Memory B cell (primary cell): ENCODE results near the gene SPTBN5.

ENCODE experiments used
- ATAC-seq: fragments of 150-1000 bp; cut with Tn5 transposase; 2 replicates; pipeline ENCODE4 v1.10.0; 2021; ENCODE audit warnings: low read depth, mild to moderate bottlenecking, moderate library complexity
- DNase-seq, 2 donors: peaks; one replicate each; pipeline ENCODE4 v3.0.0; 2022; ENCODE audit warnings: low spot score in 2 of 2
- H3K27ac Mint-ChIP-seq: one replicate; pipeline ENCODE4 v1.8.0; 2022; ENCODE audit warnings: mild to moderate bottlenecking, moderate library complexity, mixed read lengths
- H3K27me3 Mint-ChIP-seq: one replicate; pipeline ENCODE4 v1.8.0; 2022; ENCODE audit warnings: mixed read lengths
- H3K36me3 Mint-ChIP-seq: one replicate; pipeline ENCODE4 v1.8.0; 2022; ENCODE audit warnings: mild to moderate bottlenecking, mixed read lengths
- H3K4me1 Mint-ChIP-seq: one replicate; pipeline ENCODE4 v1.8.0; 2022; ENCODE audit warnings: mixed read lengths
- H3K4me3 Mint-ChIP-seq: one replicate; pipeline ENCODE4 v1.8.0; 2022; ENCODE audit warnings: mild to moderate bottlenecking, moderate library complexity, mixed read lengths
- H3K9me3 Mint-ChIP-seq: one replicate; pipeline ENCODE4 v1.8.0; 2022; ENCODE audit warnings: mixed read lengths

SPTBN5 gene

GRCh38 chr15:41919201-41919820 is 25.5 kb upstream of the SPTBN5 start:
- ATAC-seq = no peak
- peaks cover 7% of the 10 kb centered on the region for H3K36me3 Mint-ChIP-seq
- no peak overlapping the region for H3K27ac Mint-ChIP-seq
- H3K27me3 Mint-ChIP-seq = no peaks in the 10 kb centered on the region
- DNase-seq = no peak
- no peak overlapping the region for H3K4me3 Mint-ChIP-seq
- H3K9me3 Mint-ChIP-seq = no peaks in the 10 kb centered on the region
- H3K4me1 Mint-ChIP-seq = peaks cover 4% of the 10 kb centered on the region

GRCh38 chr15:41918506-41919126 is 24.8 kb upstream of the SPTBN5 start:
- no peaks in the 10 kb centered on the region for H3K9me3 Mint-ChIP-seq
- H3K36me3 Mint-ChIP-seq = peaks cover 7% of the 10 kb centered on the region
- DNase-seq = no peak
- H3K27me3 Mint-ChIP-seq = no peaks in the 10 kb centered on the region
- no peak for ATAC-seq
- peaks cover 2% of the 10 kb centered on the region for H3K4me1 Mint-ChIP-seq
- no peak overlapping the region for H3K27ac Mint-ChIP-seq
- H3K4me3 Mint-ChIP-seq = no peak overlapping the region

GRCh38 chr15:41917767-41918430 is 24.0 kb upstream of the SPTBN5 start:
- Mint-ChIP-seq H3K4me1 (no peaks in the 10 kb centered on the region), H3K36me3 (peaks cover 7% of the 10 kb centered on the region), H3K9me3 (no peaks in the 10 kb centered on the region), H3K4me3 (no peak overlapping the region), H3K27ac (no peak overlapping the region), H3K27me3 (no peaks in the 10 kb centered on the region)
- ATAC-seq (no peak), DNase-seq (no peak)

GRCh38 chr15:41915255-41915994 is 21.6 kb upstream of the SPTBN5 start:
- Mint-ChIP-seq H3K4me3 (no peak overlapping the region), H3K27ac (no peak overlapping the region), H3K4me1 (no peaks in the 10 kb centered on the region), H3K27me3 (no peaks in the 10 kb centered on the region), H3K36me3 (peaks cover 4% of the 10 kb centered on the region), H3K9me3 (no peaks in the 10 kb centered on the region)
- ATAC-seq (no peak), DNase-seq (no peak)

- Mint-ChIP-seq H3K36me3 (peaks cover 8% of the 10 kb centered on the region), H3K4me1 (peaks cover 3% of the 10 kb centered on the region), H3K9me3 (no peaks in the 10 kb centered on the region), H3K4me3 (no peak overlapping the region), H3K27ac (no peak overlapping the region), H3K27me3 (no peaks in the 10 kb centered on the region)
- DNase-seq (no peak), ATAC-seq (no peak)
Observed at GRCh38 chr15:41914411-41914810, 20.6 kb upstream of the SPTBN5 start.

GRCh38 chr15:41913256-41913655 is 19.4 kb upstream of the SPTBN5 start:
- Mint-ChIP-seq H3K9me3 (no peaks in the 10 kb centered on the region), H3K27me3 (no peaks in the 10 kb centered on the region), H3K4me1 (peaks cover 3% of the 10 kb centered on the region), H3K36me3 (peaks cover 7% of the 10 kb centered on the region), H3K27ac (no peak overlapping the region), H3K4me3 (no peak overlapping the region)
- no peak for ATAC-seq
- no peak for DNase-seq

- H3K4me1 Mint-ChIP-seq = peaks cover 3% of the 10 kb centered on the region
- ATAC-seq = no peak
- no peak overlapping the region for H3K27ac Mint-ChIP-seq
Observed at GRCh38 chr15:41911691-41912345, 18.0 kb upstream of the SPTBN5 start.

GRCh38 chr15:41908736-41909461 is 15.0 kb upstream of the SPTBN5 start:
- H3K36me3 Mint-ChIP-seq = peaks cover 19% of the 10 kb centered on the region
- DNase-seq = no peak
- H3K4me1 Mint-ChIP-seq = peaks cover 9% of the 10 kb centered on the region
- ATAC-seq = no peak
- peaks cover 4% of the 10 kb centered on the region for H3K9me3 Mint-ChIP-seq
- no peak overlapping the region for H3K27ac Mint-ChIP-seq
- no peak overlapping the region for H3K4me3 Mint-ChIP-seq
- H3K27me3 Mint-ChIP-seq = no peaks in the 10 kb centered on the region

More at GRCh38 chr15:41911691-41912345, 18.0 kb upstream of the SPTBN5 start:
- H3K9me3 Mint-ChIP-seq = no peaks in the 10 kb centered on the region
- DNase-seq = no peak
- H3K4me3 Mint-ChIP-seq = no peak overlapping the region
- no peaks in the 10 kb centered on the region for H3K27me3 Mint-ChIP-seq
- H3K36me3 Mint-ChIP-seq = peaks cover 15% of the 10 kb centered on the region

- H3K9me3 Mint-ChIP-seq = peaks cover 4% of the 10 kb centered on the region
- H3K4me1 Mint-ChIP-seq = peaks cover 9% of the 10 kb centered on the region
- H3K36me3 Mint-ChIP-seq = peaks cover 19% of the 10 kb centered on the region
- H3K27ac Mint-ChIP-seq = no peak overlapping the region
- H3K4me3 Mint-ChIP-seq = no peak overlapping the region
- ATAC-seq = no peak
- no peak for DNase-seq
- no peaks in the 10 kb centered on the region for H3K27me3 Mint-ChIP-seq
Observed at GRCh38 chr15:41907141-41907540, 13.3 kb upstream of the SPTBN5 start.

- Mint-ChIP-seq H3K27ac (no peak overlapping the region), H3K36me3 (peaks cover 19% of the 10 kb centered on the region), H3K4me1 (peaks cover 9% of the 10 kb centered on the region), H3K27me3 (no peaks in the 10 kb centered on the region), H3K9me3 (peaks cover 4% of the 10 kb centered on the region), H3K4me3 (no peak overlapping the region)
- no peak for ATAC-seq
- DNase-seq = no peak
Observed at GRCh38 chr15:41906608-41907007, 12.8 kb upstream of the SPTBN5 start.

- no peak for ATAC-seq
- peaks cover 4% of the 10 kb centered on the region for H3K9me3 Mint-ChIP-seq
- peaks cover 9% of the 10 kb centered on the region for H3K4me1 Mint-ChIP-seq
- no peaks in the 10 kb centered on the region for H3K27me3 Mint-ChIP-seq
- no peak overlapping the region for H3K4me3 Mint-ChIP-seq
- DNase-seq = no peak
- peaks cover 19% of the 10 kb centered on the region for H3K36me3 Mint-ChIP-seq
- no peak overlapping the region for H3K27ac Mint-ChIP-seq
Observed at GRCh38 chr15:41905036-41905793, 11.4 kb upstream of the SPTBN5 start.

- no peak overlapping the region for H3K27ac Mint-ChIP-seq
- peaks cover 6% of the 10 kb centered on the region for H3K4me1 Mint-ChIP-seq
- ATAC-seq = peak; percentile 96
- no peak overlapping the region for H3K4me3 Mint-ChIP-seq
- H3K27me3 Mint-ChIP-seq = no peaks in the 10 kb centered on the region
- peak; percentile 73 to 76 for DNase-seq
- H3K36me3 Mint-ChIP-seq = peaks cover 17% of the 10 kb centered on the region
- H3K9me3 Mint-ChIP-seq = peaks cover 4% of the 10 kb centered on the region
Observed at GRCh38 chr15:41904541-41905005, 10.7 kb upstream of the SPTBN5 start.

GRCh38 chr15:41903782-41904181 is 9.9 kb upstream of the SPTBN5 start:
- no peak overlapping the region for H3K27ac Mint-ChIP-seq
- H3K36me3 Mint-ChIP-seq = peaks cover 15% of the 10 kb centered on the region
- H3K4me1 Mint-ChIP-seq = peaks cover 5% of the 10 kb centered on the region
- H3K9me3 Mint-ChIP-seq = peaks cover 4% of the 10 kb centered on the region
- H3K27me3 Mint-ChIP-seq = no peaks in the 10 kb centered on the region
- DNase-seq (no peak), ATAC-seq (no peak)
- H3K4me3 Mint-ChIP-seq = no peak overlapping the region
